Tibial nerve (tissue), 4 donors: ENCODE results near the gene PTPRD. TPM values are rescaled to one million over a fixed set of nuclear protein-coding genes. Genes with fewer than 3 reads are reported as not detected.

Source experiments
- DNase-seq, 2 donors: peaks; one replicate each; pipeline ENCODE4 v3.0.0-alpha.2; 2019; ENCODE audit warnings: low spot score in 2 of 2
- H3K27ac ChIP-seq, 4 donors: fragments of 200-600 bp; sonication (generic) in 3 of 4; one replicate each; pipeline ENCODE4 v1.5.1; 2017 to 2019; ENCODE audit warnings: mild to moderate bottlenecking in 1 of 4
- H3K27me3 ChIP-seq, 2 donors: fragments of 200-600 bp; sonication (generic) in 1 of 2; one replicate each; pipeline versions ENCODE4 v1.5.1 to v1.6.0; 2017 to 2019
- H3K36me3 ChIP-seq, 3 donors: fragments of 200-600 bp; sonication (generic); one replicate each; pipeline ENCODE4 v1.5.1; 2018 to 2019
- H3K4me1 ChIP-seq, 4 donors: fragments of 200-600 bp; sonication (generic) in 3 of 4; one replicate each; pipeline ENCODE4 v1.5.1; 2017 to 2019
- H3K4me3 ChIP-seq, 4 donors: fragments of 200-600 bp; sonication (generic) in 3 of 4; one replicate each; pipeline ENCODE4 v1.5.1; 2017 to 2019; ENCODE audit warnings: mild to moderate bottlenecking in 1 of 4, moderate library complexity in 1 of 4
- H3K9me3 ChIP-seq, 4 donors: fragments of 200-600 bp; sonication (generic) in 3 of 4; one replicate each; pipeline ENCODE4 v1.5.1; 2017 to 2019
- EP300 ChIP-seq, 2 donors: sonication (generic); formaldehyde crosslinking; IDR thresholded peaks; one replicate each; pipeline ENCODE4 v1.6.1; 2017; ENCODE audit warnings: antibody characterized with exemption in 2 of 2, mild to moderate bottlenecking in 1 of 2
- POLR2A ChIP-seq, 2 donors: fragments of 450-650 bp; IDR thresholded peaks; one replicate each; pipeline ENCODE4 v1.6.1; 2017; ENCODE audit warnings: antibody characterized with exemption in 2 of 2, mild to moderate bottlenecking in 2 of 2, moderate library complexity in 2 of 2
- WGBS, 2 donors: methylation state at CpG; one replicate each; pipeline ENCODE4 v1.1.5; 2018; 5-methylcytosine and 5-hydroxymethylcytosine counted together
- total RNA-seq, 4 donors: library from RNA; depleted of rRNA; stranded (reverse); fragments of >200 nt; gene quantifications; one replicate each; pipeline ENCODE4 v1.1.0, GENCODE V29; 2016
- TF ChIP-seq, protein P1 (sequence below), 5 experiments: fragments of 200-600 bp in 3 of 5; fragments of 450-650 bp in 2 of 5; sonication (generic) in 3 of 5; IDR thresholded peaks; one replicate each; pipeline ENCODE4 v1.5.1; 2016 to 2019; ENCODE audit warnings: antibody characterized with exemption in 5 of 5, mild to moderate bottlenecking in 3 of 5, moderate library complexity in 2 of 5

Gene PTPRD
- total RNA-seq, 4 donors from 2014 or later, result 1.7 to 13.2 (median 5.1) TPM

DNA sequence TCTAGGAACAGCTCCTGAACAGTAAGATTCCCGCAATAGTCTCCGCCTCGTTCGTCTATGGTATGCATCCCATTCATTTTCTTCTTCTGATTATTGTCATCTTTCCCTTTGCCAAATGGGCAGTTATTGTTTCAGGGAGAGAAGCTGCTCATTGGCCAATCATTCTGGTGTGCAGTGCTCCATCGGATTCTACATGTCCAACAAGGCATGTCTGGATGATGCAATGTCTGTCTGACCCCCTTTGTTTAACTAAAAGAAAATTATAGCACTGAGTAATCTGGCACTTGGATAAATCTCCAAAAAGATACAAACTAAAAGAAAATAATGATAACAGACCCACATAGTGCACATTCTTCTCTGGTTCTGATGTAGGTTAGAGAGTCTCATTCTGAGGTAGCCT is 2297.6 kb downstream of the PTPRD start:
- H3K27me3 ChIP-seq, result no peaks in the 10 kb centered on the region
- TF ChIP-seq, protein P1, sequence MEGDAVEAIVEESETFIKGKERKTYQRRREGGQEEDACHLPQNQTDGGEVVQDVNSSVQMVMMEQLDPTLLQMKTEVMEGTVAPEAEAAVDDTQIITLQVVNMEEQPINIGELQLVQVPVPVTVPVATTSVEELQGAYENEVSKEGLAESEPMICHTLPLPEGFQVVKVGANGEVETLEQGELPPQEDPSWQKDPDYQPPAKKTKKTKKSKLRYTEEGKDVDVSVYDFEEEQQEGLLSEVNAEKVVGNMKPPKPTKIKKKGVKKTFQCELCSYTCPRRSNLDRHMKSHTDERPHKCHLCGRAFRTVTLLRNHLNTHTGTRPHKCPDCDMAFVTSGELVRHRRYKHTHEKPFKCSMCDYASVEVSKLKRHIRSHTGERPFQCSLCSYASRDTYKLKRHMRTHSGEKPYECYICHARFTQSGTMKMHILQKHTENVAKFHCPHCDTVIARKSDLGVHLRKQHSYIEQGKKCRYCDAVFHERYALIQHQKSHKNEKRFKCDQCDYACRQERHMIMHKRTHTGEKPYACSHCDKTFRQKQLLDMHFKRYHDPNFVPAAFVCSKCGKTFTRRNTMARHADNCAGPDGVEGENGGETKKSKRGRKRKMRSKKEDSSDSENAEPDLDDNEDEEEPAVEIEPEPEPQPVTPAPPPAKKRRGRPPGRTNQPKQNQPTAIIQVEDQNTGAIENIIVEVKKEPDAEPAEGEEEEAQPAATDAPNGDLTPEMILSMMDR (IDR thresholded peaks at IDR 0.05), result no peak
- TF ChIP-seq POLR2A (IDR thresholded peaks at IDR 0.05), result no peak
- no peak for TF ChIP-seq EP300 (IDR thresholded peaks at IDR 0.05)
- no peaks in the 10 kb centered on the region for H3K36me3 ChIP-seq
- H3K4me1 ChIP-seq, result no peaks in the 10 kb centered on the region
- no peak overlapping the region for H3K27ac ChIP-seq
- peaks cover 0 to 2% (median 0%) of the 10 kb centered on the region in 4 donors for H3K9me3 ChIP-seq
- WGBS, 2 donors, result 93 to 94% methylated on average over 5 of the region's 5 CpGs
- no peak for DNase-seq
- H3K4me3 ChIP-seq, result no peak overlapping the region

DNA sequence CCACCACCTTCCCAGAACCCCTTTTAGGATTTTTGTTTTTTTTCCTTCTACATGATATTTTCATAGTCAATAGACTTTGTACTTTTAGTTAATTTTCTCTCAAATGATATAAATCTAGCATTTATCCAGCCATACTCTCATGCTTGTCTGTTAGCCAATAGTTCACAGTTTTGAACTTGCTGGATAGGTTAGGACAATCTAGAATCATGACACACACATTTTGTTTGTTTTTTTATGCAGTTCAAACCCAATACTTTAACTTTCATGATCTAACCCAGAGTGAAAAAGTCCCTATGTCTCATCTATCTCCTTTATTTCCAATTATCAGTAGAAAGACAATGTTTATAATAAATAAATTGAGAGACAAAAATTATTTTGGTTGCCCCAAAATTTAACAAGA is 2303.5 kb downstream of the PTPRD start:
- Histone ChIP-seq H3K36me3 (no peaks in the 10 kb centered on the region), H3K4me3 (no peak overlapping the region), H3K27ac (no peak overlapping the region), H3K9me3 (peaks cover 0 to 20% (median 4%) of the 10 kb centered on the region in 4 donors), H3K4me1 (no peaks in the 10 kb centered on the region), H3K27me3 (no peaks in the 10 kb centered on the region)
- TF ChIP-seq, protein P1 (IDR thresholded peaks at IDR 0.05), result no peak
- TF ChIP-seq EP300 (IDR thresholded peaks at IDR 0.05) (no peak), POLR2A (IDR thresholded peaks at IDR 0.05) (no peak)
- DNase-seq, result no peak

DNA sequence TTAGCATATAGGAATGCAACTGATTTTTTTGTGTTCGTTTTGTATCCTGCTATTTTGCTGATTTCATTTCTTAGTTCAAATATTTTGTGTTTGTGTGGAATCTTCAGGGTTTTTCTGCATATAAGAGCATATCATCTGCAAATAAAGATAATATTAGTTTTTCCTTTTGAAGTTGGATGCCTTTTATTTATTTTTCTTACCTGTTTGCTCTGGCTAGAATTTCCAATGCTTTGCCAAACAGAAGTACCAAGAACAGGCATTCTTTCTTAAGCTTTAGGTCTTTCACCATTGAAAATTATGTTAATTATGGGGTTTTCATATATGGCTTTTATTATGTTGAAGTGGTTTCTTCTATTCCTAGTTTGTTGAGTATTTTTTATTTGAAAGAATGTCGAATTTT is 2308.1 kb downstream of the PTPRD start:
- 58 to 73% methylated on average over 2 of the region's 2 CpGs for WGBS, 2 donors
- Histone ChIP-seq H3K4me1 (no peaks in the 10 kb centered on the region), H3K27ac (no peak overlapping the region), H3K9me3 (peaks cover 0 to 25% (median 4%) of the 10 kb centered on the region in 4 donors), H3K4me3 (no peak overlapping the region), H3K36me3 (no peaks in the 10 kb centered on the region), H3K27me3 (no peaks in the 10 kb centered on the region)
- no peak for TF ChIP-seq EP300 (IDR thresholded peaks at IDR 0.05)
- no peak for TF ChIP-seq POLR2A (IDR thresholded peaks at IDR 0.05)
- TF ChIP-seq, protein P1 (IDR thresholded peaks at IDR 0.05), result no peak
- no peak for DNase-seq

DNA sequence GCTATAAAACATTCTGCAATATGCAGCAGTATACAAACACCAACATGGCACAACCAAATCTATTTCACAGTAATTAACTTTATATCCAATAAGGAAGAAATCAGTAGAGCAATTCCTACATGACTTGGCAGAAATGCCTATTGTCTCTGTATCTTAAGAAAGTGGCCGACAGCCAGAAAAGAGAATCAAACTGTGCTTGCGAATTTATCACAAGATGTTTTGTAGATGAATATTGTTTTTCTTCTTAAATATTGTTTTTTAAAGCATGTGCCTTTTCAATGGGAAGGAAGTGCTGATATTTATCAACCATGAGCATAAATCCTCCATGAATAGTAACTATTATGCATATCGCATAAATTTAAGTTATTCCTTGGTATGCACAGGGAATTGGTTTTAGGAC is 2311.5 kb downstream of the PTPRD start:
- Histone ChIP-seq H3K36me3 (no peaks in the 10 kb centered on the region), H3K9me3 (peaks cover 0 to 13% (median 0%) of the 10 kb centered on the region in 4 donors), H3K4me1 (no peaks in the 10 kb centered on the region), H3K27me3 (no peaks in the 10 kb centered on the region), H3K4me3 (no peak overlapping the region), H3K27ac (no peak overlapping the region)
- TF ChIP-seq EP300 (IDR thresholded peaks at IDR 0.05), result no peak
- TF ChIP-seq, protein P1 (IDR thresholded peaks at IDR 0.05), result no peak
- TF ChIP-seq POLR2A (IDR thresholded peaks at IDR 0.05), result no peak
- DNase-seq, result no peak
- WGBS, 2 donors, result 83 to 85% methylated on average over 3 of the region's 3 CpGs

DNA sequence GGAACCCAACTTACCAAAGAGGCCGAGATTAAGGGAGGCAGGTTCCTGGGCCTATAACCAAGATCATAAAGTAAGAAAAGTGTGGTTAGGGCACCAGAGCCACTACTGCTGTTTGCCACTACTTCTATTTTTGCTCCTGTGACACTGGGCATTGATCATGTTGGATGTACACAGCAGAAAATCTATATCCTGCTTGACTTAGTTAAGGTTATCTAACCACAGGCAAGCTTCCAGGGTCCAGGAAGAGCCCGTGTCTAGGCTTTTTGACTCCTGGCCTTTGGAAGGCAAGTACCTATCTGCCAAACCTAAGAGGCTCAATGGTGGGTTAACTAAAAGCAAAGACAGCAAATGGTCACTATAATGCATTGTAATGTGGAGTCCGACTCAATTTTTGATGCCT is 2315.8 kb downstream of the PTPRD start:
- TF ChIP-seq POLR2A (IDR thresholded peaks at IDR 0.05) (no peak), EP300 (IDR thresholded peaks at IDR 0.05) (no peak)
- TF ChIP-seq, protein P1 (IDR thresholded peaks at IDR 0.05), result no peak
- Histone ChIP-seq H3K27me3 (no peaks in the 10 kb centered on the region), H3K9me3 (no peaks in the 10 kb centered on the region), H3K4me1 (no peaks in the 10 kb centered on the region), H3K27ac (no peak overlapping the region), H3K36me3 (no peaks in the 10 kb centered on the region), H3K4me3 (no peak overlapping the region)
- 85 to 93% methylated on average over 3 of the region's 3 CpGs for whole genome bisulfite sequencing, 2 donors
- DNase-seq, result no peak
